ENCODE results near the gene FAM72A. TPM values are rescaled to one million over a fixed set of nuclear protein-coding genes. Genes with fewer than 3 reads are reported as not detected.
"Not testable (repeated sequence)": the region's sequence is repeated elsewhere in the genome, so short reads cannot be mapped to it uniquely, and the experiment has no call there.

The FAM72A gene
- total RNA-seq, 1 donor from 2014 or later = 8.8 TPM

GRCh38 chr1:206226886-206227285 is 24.2 kb upstream of the FAM72A start:
- H3K36me3 ChIP-seq (ENCODE audit: insufficient read depth, low read length); H4K20me1 ChIP-seq (ENCODE audit: insufficient read depth, low read length); H3K9me3 Mint-ChIP-seq (ENCODE audit: unreplicated experiment); H3K4me3 ChIP-seq (ENCODE audit: insufficient read depth, low read depth, low read length); H3K9ac ChIP-seq (ENCODE audit: low read length); H3K36me3 Mint-ChIP-seq (ENCODE audit: low read depth, unreplicated experiment); H3K4me1 Mint-ChIP-seq (ENCODE audit: low read depth, unreplicated experiment); FAIRE-seq; H3K27me3 ChIP-seq (ENCODE audit: insufficient read depth, low read length); H3K4me1 ChIP-seq (ENCODE audit: insufficient read depth, low read length); DNase-seq (ENCODE audit: low read depth); H2AFZ ChIP-seq (ENCODE audit: low read depth, low read length); H3K27ac ChIP-seq (ENCODE audit: low read depth, low read length); H3K4me2 ChIP-seq (ENCODE audit: low read length); H3K79me2 ChIP-seq (ENCODE audit: insufficient read depth, low read length); H3K27me3 Mint-ChIP-seq (ENCODE audit: low read depth, unreplicated experiment); H3K9me3 ChIP-seq (ENCODE audit: insufficient read depth, low read depth, low read length); H3K4me3 Mint-ChIP-seq (ENCODE audit: unreplicated experiment): not testable (repeated sequence)
- H3K27ac Mint-ChIP-seq (ENCODE audit: unreplicated experiment) = peak overlapping the region; percentile 27

- not testable (repeated sequence) for DNase-seq (ENCODE audit: low read depth); H3K36me3 ChIP-seq (ENCODE audit: insufficient read depth, low read length); H3K36me3 Mint-ChIP-seq (ENCODE audit: low read depth, unreplicated experiment); H3K4me1 Mint-ChIP-seq (ENCODE audit: low read depth, unreplicated experiment); H3K27ac ChIP-seq (ENCODE audit: low read depth, low read length); H4K20me1 ChIP-seq (ENCODE audit: insufficient read depth, low read length); FAIRE-seq; H3K27me3 ChIP-seq (ENCODE audit: insufficient read depth, low read length); H3K79me2 ChIP-seq (ENCODE audit: insufficient read depth, low read length); H3K27ac Mint-ChIP-seq (ENCODE audit: unreplicated experiment); H3K9me3 Mint-ChIP-seq (ENCODE audit: unreplicated experiment); H3K4me3 ChIP-seq (ENCODE audit: insufficient read depth, low read depth, low read length); H3K4me2 ChIP-seq (ENCODE audit: low read length); H3K9ac ChIP-seq (ENCODE audit: low read length); H2AFZ ChIP-seq (ENCODE audit: low read depth, low read length); H3K9me3 ChIP-seq (ENCODE audit: insufficient read depth, low read depth, low read length); H3K4me1 ChIP-seq (ENCODE audit: insufficient read depth, low read length); H3K4me3 Mint-ChIP-seq (ENCODE audit: unreplicated experiment); H3K27me3 Mint-ChIP-seq (ENCODE audit: low read depth, unreplicated experiment)
These were observed 22.7 kb upstream of the FAM72A start for GRCh38 chr1:206225386-206225785.

GRCh38 chr1:206224190-206224776 is 21.6 kb upstream of the FAM72A start:
- not testable (repeated sequence) for H3K27me3 ChIP-seq (ENCODE audit: insufficient read depth, low read length); H3K79me2 ChIP-seq (ENCODE audit: insufficient read depth, low read length); FAIRE-seq; H3K4me3 Mint-ChIP-seq (ENCODE audit: unreplicated experiment); H3K36me3 Mint-ChIP-seq (ENCODE audit: low read depth, unreplicated experiment); H3K9ac ChIP-seq (ENCODE audit: low read length); H3K4me1 ChIP-seq (ENCODE audit: insufficient read depth, low read length); H3K36me3 ChIP-seq (ENCODE audit: insufficient read depth, low read length); H3K9me3 Mint-ChIP-seq (ENCODE audit: unreplicated experiment); H3K27ac ChIP-seq (ENCODE audit: low read depth, low read length); H3K27me3 Mint-ChIP-seq (ENCODE audit: low read depth, unreplicated experiment); H3K4me3 ChIP-seq (ENCODE audit: insufficient read depth, low read depth, low read length); H2AFZ ChIP-seq (ENCODE audit: low read depth, low read length); H3K4me2 ChIP-seq (ENCODE audit: low read length); H4K20me1 ChIP-seq (ENCODE audit: insufficient read depth, low read length); H3K4me1 Mint-ChIP-seq (ENCODE audit: low read depth, unreplicated experiment); H3K9me3 ChIP-seq (ENCODE audit: insufficient read depth, low read depth, low read length)
- H3K27ac Mint-ChIP-seq (ENCODE audit: unreplicated experiment) = peak overlapping the region; percentile 72
- peak; percentile 17 for DNase-seq (ENCODE audit: low read depth)

GRCh38 chr1:206221585-206221984 is 18.9 kb upstream of the FAM72A start:
- H3K36me3 ChIP-seq (ENCODE audit: insufficient read depth, low read length); H3K9ac ChIP-seq (ENCODE audit: low read length); H3K79me2 ChIP-seq (ENCODE audit: insufficient read depth, low read length); DNase-seq (ENCODE audit: low read depth); H3K27me3 Mint-ChIP-seq (ENCODE audit: low read depth, unreplicated experiment); FAIRE-seq; H3K4me1 ChIP-seq (ENCODE audit: insufficient read depth, low read length); H4K20me1 ChIP-seq (ENCODE audit: insufficient read depth, low read length); H3K4me1 Mint-ChIP-seq (ENCODE audit: low read depth, unreplicated experiment); H3K4me3 ChIP-seq (ENCODE audit: insufficient read depth, low read depth, low read length); H3K36me3 Mint-ChIP-seq (ENCODE audit: low read depth, unreplicated experiment); H3K27ac ChIP-seq (ENCODE audit: low read depth, low read length); H3K9me3 ChIP-seq (ENCODE audit: insufficient read depth, low read depth, low read length); H2AFZ ChIP-seq (ENCODE audit: low read depth, low read length); H3K9me3 Mint-ChIP-seq (ENCODE audit: unreplicated experiment); H3K27ac Mint-ChIP-seq (ENCODE audit: unreplicated experiment); H3K27me3 ChIP-seq (ENCODE audit: insufficient read depth, low read length); H3K4me2 ChIP-seq (ENCODE audit: low read length); H3K4me3 Mint-ChIP-seq (ENCODE audit: unreplicated experiment): not testable (repeated sequence)

GRCh38 chr1:206220332-206221000 is 17.8 kb upstream of the FAM72A start:
- not testable (repeated sequence) for H3K27me3 Mint-ChIP-seq (ENCODE audit: low read depth, unreplicated experiment); H3K4me1 Mint-ChIP-seq (ENCODE audit: low read depth, unreplicated experiment); H2AFZ ChIP-seq (ENCODE audit: low read depth, low read length); H3K9me3 Mint-ChIP-seq (ENCODE audit: unreplicated experiment); H3K27me3 ChIP-seq (ENCODE audit: insufficient read depth, low read length); FAIRE-seq; H3K4me3 ChIP-seq (ENCODE audit: insufficient read depth, low read depth, low read length); H3K9me3 ChIP-seq (ENCODE audit: insufficient read depth, low read depth, low read length); H3K36me3 ChIP-seq (ENCODE audit: insufficient read depth, low read length); H3K4me1 ChIP-seq (ENCODE audit: insufficient read depth, low read length); H3K4me3 Mint-ChIP-seq (ENCODE audit: unreplicated experiment); H3K79me2 ChIP-seq (ENCODE audit: insufficient read depth, low read length); H4K20me1 ChIP-seq (ENCODE audit: insufficient read depth, low read length); H3K36me3 Mint-ChIP-seq (ENCODE audit: low read depth, unreplicated experiment); H3K27ac Mint-ChIP-seq (ENCODE audit: unreplicated experiment)
- H3K4me2 ChIP-seq (ENCODE audit: low read length) = peak overlapping the region; percentile 66
- H3K9ac ChIP-seq (ENCODE audit: low read length) = peak overlapping the region; percentile 35
- H3K27ac ChIP-seq (ENCODE audit: low read depth, low read length) = peak overlapping the region; percentile 7
- peak; percentile 20 for DNase-seq (ENCODE audit: low read depth)

- H3K9me3 ChIP-seq (ENCODE audit: insufficient read depth, low read depth, low read length); H3K4me3 Mint-ChIP-seq (ENCODE audit: unreplicated experiment); H4K20me1 ChIP-seq (ENCODE audit: insufficient read depth, low read length); H3K27me3 ChIP-seq (ENCODE audit: insufficient read depth, low read length); H3K4me1 Mint-ChIP-seq (ENCODE audit: low read depth, unreplicated experiment); DNase-seq (ENCODE audit: low read depth); H3K36me3 ChIP-seq (ENCODE audit: insufficient read depth, low read length); H3K27me3 Mint-ChIP-seq (ENCODE audit: low read depth, unreplicated experiment); H2AFZ ChIP-seq (ENCODE audit: low read depth, low read length); H3K4me2 ChIP-seq (ENCODE audit: low read length); H3K9ac ChIP-seq (ENCODE audit: low read length); H3K79me2 ChIP-seq (ENCODE audit: insufficient read depth, low read length); H3K36me3 Mint-ChIP-seq (ENCODE audit: low read depth, unreplicated experiment); H3K27ac Mint-ChIP-seq (ENCODE audit: unreplicated experiment); H3K4me3 ChIP-seq (ENCODE audit: insufficient read depth, low read depth, low read length); H3K27ac ChIP-seq (ENCODE audit: low read depth, low read length); FAIRE-seq; H3K9me3 Mint-ChIP-seq (ENCODE audit: unreplicated experiment); H3K4me1 ChIP-seq (ENCODE audit: insufficient read depth, low read length): not testable (repeated sequence)
These were observed 17.1 kb upstream of the FAM72A start for GRCh38 chr1:206219514-206220331.
